BLaER1 (cell line): Measurements from ENCODE around the gene TOM1.
"Not testable (repeated sequence)": the region's sequence is repeated elsewhere in the genome, so short reads cannot be mapped to it uniquely, and the experiment has no call there.

Source experiments
- H3K27ac ChIP-seq: shearing (Covaris generic); formaldehyde crosslinking; 2 replicates; pipeline ENCODE4 v1.8.1; 2022
- H3K27me3 ChIP-seq: shearing (Covaris generic); formaldehyde crosslinking; 2 replicates; pipeline ENCODE4 v1.8.1; 2022
- H3K36me3 ChIP-seq: shearing (Covaris generic); formaldehyde crosslinking; 2 replicates; pipeline ENCODE4 v1.8.1; 2022
- H3K4me1 ChIP-seq: shearing (Covaris generic); formaldehyde crosslinking; 2 replicates; pipeline ENCODE4 v1.8.1; 2022
- H3K4me2 ChIP-seq: shearing (Covaris generic); formaldehyde crosslinking; 2 replicates; pipeline ENCODE4 v1.8.1; 2022
- H3K4me3 ChIP-seq: shearing (Covaris generic); formaldehyde crosslinking; 2 replicates; pipeline ENCODE4 v1.8.1; 2022
- H3K9ac ChIP-seq: shearing (Covaris generic); formaldehyde crosslinking; 2 replicates; pipeline ENCODE4 v1.8.1; 2022
- H3K9me3 ChIP-seq: shearing (Covaris generic); formaldehyde crosslinking; 2 replicates; pipeline ENCODE4 v1.8.1; 2022
- H4K20me1 ChIP-seq: shearing (Covaris generic); formaldehyde crosslinking; 2 replicates; pipeline ENCODE4 v1.8.1; 2022
- Cebpa-rat ChIP-seq: shearing (Covaris generic); IDR thresholded peaks from 2 replicates; pipeline ENCODE4 v1.8.1; 2022

TOM1 gene

GRCh38 chr22:35386670-35387288 is 87.1 kb downstream of the TOM1 start:
- no peaks in the 10 kb centered on the region for H3K36me3 ChIP-seq
- H4K20me1 ChIP-seq, result no peaks in the 10 kb centered on the region
- no peak for TF ChIP-seq Cebpa-rat
- H3K4me3 ChIP-seq, result no peak overlapping the region
- H3K9me3 ChIP-seq, result no peaks in the 10 kb centered on the region
- peaks cover 15% of the 10 kb centered on the region for H3K27me3 ChIP-seq
- H3K9ac ChIP-seq, result no peak overlapping the region
- no peak overlapping the region for H3K4me2 ChIP-seq
- H3K4me1 ChIP-seq, result peaks cover 1% of the 10 kb centered on the region; the same call in 1 of the 2 replicates
- H3K27ac ChIP-seq, result no peak overlapping the region

GRCh38 chr22:35390933-35391332 is 91.2 kb downstream of the TOM1 start:
- Histone ChIP-seq H4K20me1 (no peaks in the 10 kb centered on the region), H3K4me1 (peaks cover 10% of the 10 kb centered on the region), H3K4me3 (no peak overlapping the region), H3K36me3 (no peaks in the 10 kb centered on the region), H3K4me2 (no peak overlapping the region), H3K27ac (no peak overlapping the region), H3K27me3 (no peaks in the 10 kb centered on the region), H3K9me3 (no peaks in the 10 kb centered on the region), H3K9ac (no peak overlapping the region)
- no peak for TF ChIP-seq Cebpa-rat

GRCh38 chr22:35392357-35392756 is 92.7 kb downstream of the TOM1 start:
- Histone ChIP-seq H3K4me2 (peak overlapping the region; percentile 39), H3K36me3 (no peaks in the 10 kb centered on the region), H3K4me1 (peaks cover 22% of the 10 kb centered on the region), H3K27me3 (no peaks in the 10 kb centered on the region), H3K9me3 (no peaks in the 10 kb centered on the region), H4K20me1 (no peaks in the 10 kb centered on the region), H3K9ac (no peak overlapping the region), H3K27ac (no peak overlapping the region), H3K4me3 (no peak overlapping the region)
- no peak for TF ChIP-seq Cebpa-rat

GRCh38 chr22:35393116-35394010 is 93.7 kb downstream of the TOM1 start:
- H3K36me3 ChIP-seq, result no peaks in the 10 kb centered on the region
- H4K20me1 ChIP-seq, result no peaks in the 10 kb centered on the region
- H3K4me1 ChIP-seq, result peaks cover 32% of the 10 kb centered on the region
- no peaks in the 10 kb centered on the region for H3K27me3 ChIP-seq
- TF ChIP-seq Cebpa-rat, result no peak
- no peak overlapping the region for H3K27ac ChIP-seq
- H3K9me3 ChIP-seq, result no peaks in the 10 kb centered on the region
- H3K9ac ChIP-seq, result no peak overlapping the region
- H3K4me2 ChIP-seq, result no peak overlapping the region
- no peak overlapping the region for H3K4me3 ChIP-seq

GRCh38 chr22:35394011-35394312 is 94.3 kb downstream of the TOM1 start:
- Histone ChIP-seq H3K4me1 (peaks cover 36% of the 10 kb centered on the region), H4K20me1 (no peaks in the 10 kb centered on the region), H3K27me3 (no peaks in the 10 kb centered on the region), H3K9me3 (no peaks in the 10 kb centered on the region), H3K4me3 (no peak overlapping the region), H3K4me2 (no peak overlapping the region), H3K9ac (no peak overlapping the region), H3K27ac (no peak overlapping the region), H3K36me3 (no peaks in the 10 kb centered on the region)
- TF ChIP-seq Cebpa-rat, result no peak

- no peaks in the 10 kb centered on the region for H4K20me1 ChIP-seq
- no peaks in the 10 kb centered on the region for H3K36me3 ChIP-seq
- H3K9ac ChIP-seq, result no peak overlapping the region
- H3K4me2 ChIP-seq, result no peak overlapping the region
- TF ChIP-seq Cebpa-rat, result no peak
- H3K4me3 ChIP-seq, result no peak overlapping the region
- H3K27me3 ChIP-seq, result no peaks in the 10 kb centered on the region
- no peaks in the 10 kb centered on the region for H3K9me3 ChIP-seq
- no peak overlapping the region for H3K27ac ChIP-seq
- H3K4me1 ChIP-seq, result peaks cover 42% of the 10 kb centered on the region
Observed at GRCh38 chr22:35394810-35395563, 95.3 kb downstream of the TOM1 start.

- Histone ChIP-seq H3K4me1 (peaks cover 55% of the 10 kb centered on the region), H3K4me2 (peak overlapping the region; percentile 37), H3K27ac (peak overlapping the region; percentile 22; the same call in 1 of the 2 replicates)
- not testable (repeated sequence) for H3K27me3 ChIP-seq, H3K36me3 ChIP-seq, H4K20me1 ChIP-seq, H3K9ac ChIP-seq, H3K9me3 ChIP-seq, H3K4me3 ChIP-seq
Observed at GRCh38 chr22:35396622-35397021, 96.9 kb downstream of the TOM1 start.

- H3K4me3 ChIP-seq, result no peak overlapping the region
- H3K9me3 ChIP-seq, result no peaks in the 10 kb centered on the region
- no peak for TF ChIP-seq Cebpa-rat
- H4K20me1 ChIP-seq, result no peaks in the 10 kb centered on the region
- H3K4me1 ChIP-seq, result peaks cover 55% of the 10 kb centered on the region
- no peaks in the 10 kb centered on the region for H3K27me3 ChIP-seq
- H3K36me3 ChIP-seq, result peaks cover 11% of the 10 kb centered on the region
- peak overlapping the region; percentile 37 for H3K4me2 ChIP-seq
- H3K9ac ChIP-seq, result no peak overlapping the region
- 0 out of 2 replicates have a peak overlapping the region, but pooled peaks have one; percentile 22 for H3K27ac ChIP-seq
Observed at GRCh38 chr22:35397095-35397904, 97.6 kb downstream of the TOM1 start.
